ENCODE results near the gene AAGAB. TPM values are rescaled to one million over a fixed set of nuclear protein-coding genes. Genes with fewer than 3 reads are reported as not detected.
"Not testable (repeated sequence)": the region's sequence is repeated elsewhere in the genome, so short reads cannot be mapped to it uniquely, and the experiment has no call there.

Gene AAGAB
- total RNA-seq, 1 donor from 2014 or later = 68.0 TPM

GRCh38 chr15:67154249-67154648, 100.2 kb downstream of the AAGAB start:
- peaks cover 28% of the 10 kb centered on the region for H3K4me1 Mint-ChIP-seq
- Histone ChIP-seq H3K36me3 (no peaks in the 10 kb centered on the region), H3F3A (ENCODE audit: low read depth) (peaks cover 15% of the 10 kb centered on the region), H4K20me1 (ENCODE audit: low read depth) (peaks cover 27% of the 10 kb centered on the region), H3K27me3 (no peaks in the 10 kb centered on the region), H3K9ac (no peak overlapping the region), H3K9me3 (ENCODE audit: low read depth) (no peaks in the 10 kb centered on the region), H3K4me3 (no peak overlapping the region), H3K79me2 (ENCODE audit: low read depth) (peaks cover 19% of the 10 kb centered on the region), H3K4me2 (no peak overlapping the region), H2AFZ (replicated peaks) (no peak overlapping the region), H3K4me1 (peaks cover 14% of the 10 kb centered on the region), H3K27ac (no peak overlapping the region)
- TF ChIP-seq CTCF (IDR thresholded peaks at IDR 0.05) = no peak
- no peak for TF ChIP-seq EZH2phosphoT487 (IDR thresholded peaks at IDR 0.05)
- H3K4me3 Mint-ChIP-seq = no peak overlapping the region
- H3K27ac Mint-ChIP-seq = no peak overlapping the region
- peaks cover 22% of the 10 kb centered on the region for H3K36me3 Mint-ChIP-seq
- DNase-seq (ENCODE audit: low spot score) = no peak
- H3K9me3 Mint-ChIP-seq = no peaks in the 10 kb centered on the region
- peaks cover 2% of the 10 kb centered on the region for H3K27me3 Mint-ChIP-seq (ENCODE audit: insufficient read depth, low read depth)

GRCh38 chr15:67153044-67153443, 101.4 kb downstream of the AAGAB start:
- not testable (repeated sequence) for DNase-seq (ENCODE audit: low spot score); H3K27ac ChIP-seq; H3K27me3 ChIP-seq; H3K4me2 ChIP-seq; H3K9ac ChIP-seq; H3K4me3 ChIP-seq; H3K9me3 Mint-ChIP-seq; H3K4me3 Mint-ChIP-seq; H3K9me3 ChIP-seq (ENCODE audit: low read depth); H3K27ac Mint-ChIP-seq; H3K36me3 ChIP-seq; H2AFZ ChIP-seq (replicated peaks); H3K27me3 Mint-ChIP-seq (ENCODE audit: insufficient read depth, low read depth)
- H3K4me1 ChIP-seq = peaks cover 26% of the 10 kb centered on the region
- H3F3A ChIP-seq (ENCODE audit: low read depth) = peaks cover 25% of the 10 kb centered on the region
- peaks cover 22% of the 10 kb centered on the region for H3K36me3 Mint-ChIP-seq
- peaks cover 29% of the 10 kb centered on the region for H3K79me2 ChIP-seq (ENCODE audit: low read depth)
- H3K4me1 Mint-ChIP-seq = peaks cover 40% of the 10 kb centered on the region
- peaks cover 37% of the 10 kb centered on the region for H4K20me1 ChIP-seq (ENCODE audit: low read depth)

GRCh38 chr15:67152429-67152828, 102.0 kb downstream of the AAGAB start:
- no peak overlapping the region for H3K27ac Mint-ChIP-seq
- peaks cover 41% of the 10 kb centered on the region for H3K4me1 Mint-ChIP-seq

More at GRCh38 chr15:67152429-67152828, 102.0 kb downstream of the AAGAB start:
- Histone ChIP-seq H3K9me3 (ENCODE audit: low read depth) (no peaks in the 10 kb centered on the region), H2AFZ (replicated peaks) (no peak overlapping the region), H3F3A (ENCODE audit: low read depth) (peaks cover 25% of the 10 kb centered on the region), H3K27me3 (no peaks in the 10 kb centered on the region), H3K4me1 (peaks cover 31% of the 10 kb centered on the region), H4K20me1 (ENCODE audit: low read depth) (peaks cover 40% of the 10 kb centered on the region), H3K4me2 (no peak overlapping the region), H3K9ac (no peak overlapping the region), H3K27ac (no peak overlapping the region), H3K79me2 (ENCODE audit: low read depth) (peaks cover 35% of the 10 kb centered on the region), H3K4me3 (no peak overlapping the region), H3K36me3 (no peaks in the 10 kb centered on the region)
- no peak overlapping the region for H3K4me3 Mint-ChIP-seq
- peaks cover 4% of the 10 kb centered on the region for H3K27me3 Mint-ChIP-seq (ENCODE audit: insufficient read depth, low read depth)
- H3K36me3 Mint-ChIP-seq = peaks cover 22% of the 10 kb centered on the region
- H3K9me3 Mint-ChIP-seq = no peaks in the 10 kb centered on the region
- TF ChIP-seq CTCF (IDR thresholded peaks at IDR 0.05) (no peak), EZH2 (IDR thresholded peaks at IDR 0.05) (no peak), EZH2phosphoT487 (IDR thresholded peaks at IDR 0.05) (no peak)
- no peak for DNase-seq (ENCODE audit: low spot score)

Other genes starting within 250 kb of the AAGAB start
- 12.5 and 14.3 TPM in 2 replicates for gene SMAD3, start 189.1 kb downstream of the AAGAB start, total RNA-seq (ENCODE audit: low replicate concordance)
- 6.4 and 21.0 TPM in 2 replicates for gene IQCH, start 125 bp upstream of the AAGAB start, total RNA-seq (ENCODE audit: low replicate concordance)